Measurements from ENCODE around the gene NPIPA7. TPM values are rescaled to one million over a fixed set of nuclear protein-coding genes. Genes with fewer than 3 reads are reported as not detected.
"Not testable (repeated sequence)": the region's sequence is repeated elsewhere in the genome, so short reads cannot be mapped to it uniquely, and the experiment has no call there.

The NPIPA7 gene
- total RNA-seq, 2 donors from 2014 or later: 9.7 to 10.7 TPM

DNA sequence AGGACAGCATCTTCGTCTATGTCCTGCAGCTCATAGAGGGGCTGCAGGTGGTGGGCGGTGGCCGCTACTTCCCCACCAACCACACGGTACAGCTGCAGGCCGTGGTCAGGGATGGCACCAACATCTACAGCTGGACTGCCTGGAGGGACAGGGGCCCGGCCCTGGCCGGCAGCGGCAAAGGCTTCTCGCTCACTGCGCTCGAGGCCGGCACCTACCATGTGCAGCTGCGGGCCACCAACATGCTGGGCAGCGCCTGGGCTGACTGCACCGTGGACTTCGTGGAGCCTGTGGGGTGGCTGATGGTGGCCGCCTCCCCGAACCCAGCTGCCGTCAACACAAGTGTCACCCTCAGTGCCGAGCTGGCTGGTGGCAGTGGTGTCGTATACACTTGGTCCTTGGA, 13.6 kb upstream of the NPIPA7 start:
- not testable (repeated sequence) for H3K27me3 ChIP-seq (ENCODE audit: control insufficient read depth, insufficient read depth, low read length, poor library complexity, severe bottlenecking); H3K4me3 ChIP-seq (ENCODE audit: low read length); H3K9ac ChIP-seq (ENCODE audit: extremely low read depth, low read length, poor library complexity, severe bottlenecking); H3K27me3 Mint-ChIP-seq (ENCODE audit: insufficient read depth); H3K4me1 ChIP-seq (ENCODE audit: control insufficient read depth, insufficient read depth, low read length); H3K9me3 ChIP-seq (ENCODE audit: control insufficient read depth, low read length); H3K4me1 Mint-ChIP-seq; H3K27ac Mint-ChIP-seq; H3K27ac ChIP-seq (ENCODE audit: low read depth, low read length); H3K36me3 Mint-ChIP-seq (ENCODE audit: low read depth); H3K9me3 Mint-ChIP-seq; DNase-seq; H3K4me3 Mint-ChIP-seq; H3K36me3 ChIP-seq (ENCODE audit: control insufficient read depth, insufficient read depth, low read length)
- WGBS, 2 experiments (ENCODE audit: insufficient coverage in 1 of 2, insufficient read length in 1 of 2): 93% methylated on average over 19 of the region's 21 CpGs; no CpG with 5 or more reads in 1 of the 2 experiments

DNA sequence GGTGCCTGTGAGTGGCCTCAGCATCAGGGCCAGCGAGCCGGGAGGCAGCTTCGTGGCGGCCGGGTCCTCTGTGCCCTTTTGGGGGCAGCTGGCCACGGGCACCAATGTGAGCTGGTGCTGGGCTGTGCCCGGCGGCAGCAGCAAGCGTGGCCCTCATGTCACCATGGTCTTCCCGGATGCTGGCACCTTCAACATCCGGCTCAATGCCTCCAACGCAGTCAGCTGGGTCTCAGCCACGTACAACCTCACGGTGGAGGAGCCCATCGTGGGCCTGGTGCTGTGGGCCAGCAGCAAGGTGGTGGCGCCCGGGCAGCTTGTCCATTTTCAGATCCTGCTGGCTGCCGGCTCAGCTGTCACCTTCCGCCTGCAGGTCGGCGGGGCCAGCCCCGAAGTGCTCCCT, 13.1 kb upstream of the NPIPA7 start:
- H3K4me3 Mint-ChIP-seq; H3K27me3 Mint-ChIP-seq (ENCODE audit: insufficient read depth); H3K4me1 Mint-ChIP-seq; H3K4me3 ChIP-seq (ENCODE audit: low read length); DNase-seq; H3K36me3 Mint-ChIP-seq (ENCODE audit: low read depth); H3K27ac ChIP-seq (ENCODE audit: low read depth, low read length); H3K9ac ChIP-seq (ENCODE audit: extremely low read depth, low read length, poor library complexity, severe bottlenecking); H3K9me3 Mint-ChIP-seq; H3K9me3 ChIP-seq (ENCODE audit: control insufficient read depth, low read length); H3K27me3 ChIP-seq (ENCODE audit: control insufficient read depth, insufficient read depth, low read length, poor library complexity, severe bottlenecking); H3K27ac Mint-ChIP-seq; H3K36me3 ChIP-seq (ENCODE audit: control insufficient read depth, insufficient read depth, low read length); H3K4me1 ChIP-seq (ENCODE audit: control insufficient read depth, insufficient read depth, low read length): not testable (repeated sequence)
- 100% methylated on average over 1 of the region's 22 CpGs; no CpG with 5 or more reads in 1 of the 2 experiments for WGBS, 2 experiments (ENCODE audit: insufficient coverage in 1 of 2, insufficient read length in 1 of 2)

DNA sequence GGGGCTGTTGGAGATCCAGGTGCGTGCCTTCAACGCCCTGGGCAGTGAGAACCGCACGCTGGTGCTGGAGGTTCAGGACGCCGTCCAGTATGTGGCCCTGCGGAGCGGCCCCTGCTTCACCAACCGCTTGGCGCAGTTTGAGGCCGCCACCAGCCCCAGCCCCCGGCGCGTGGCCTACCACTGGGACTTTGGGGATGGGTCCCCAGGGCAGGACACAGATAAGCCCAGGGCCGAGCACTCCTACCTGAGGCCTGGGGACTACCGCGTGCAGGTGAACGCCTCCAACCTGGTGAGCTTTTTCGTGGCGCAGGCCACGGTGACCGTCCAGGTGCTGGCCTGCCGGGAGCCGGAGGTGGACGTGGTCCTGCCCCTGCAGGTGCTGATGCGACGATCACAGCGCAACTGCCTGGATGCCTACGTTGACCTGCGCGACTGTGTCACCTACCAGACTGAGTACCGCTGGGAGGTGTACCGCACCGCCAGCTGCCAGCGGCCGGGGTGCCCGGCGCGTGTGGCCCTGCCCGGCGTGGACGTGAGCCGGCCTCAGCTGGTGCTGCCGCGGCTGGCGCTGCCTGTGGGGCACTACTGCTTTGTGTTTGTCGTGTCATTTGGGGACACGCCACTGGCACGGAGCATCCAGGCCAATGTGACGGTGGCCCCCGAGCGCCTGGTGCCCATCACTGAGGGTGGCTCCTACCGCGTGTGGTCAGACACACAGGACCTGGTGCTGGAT, 12.2 kb upstream of the NPIPA7 start:
- DNase-seq; H3K36me3 Mint-ChIP-seq (ENCODE audit: low read depth); H3K27ac Mint-ChIP-seq; H3K36me3 ChIP-seq (ENCODE audit: control insufficient read depth, insufficient read depth, low read length); H3K27ac ChIP-seq (ENCODE audit: low read depth, low read length); H3K9me3 ChIP-seq (ENCODE audit: control insufficient read depth, low read length); H3K27me3 ChIP-seq (ENCODE audit: control insufficient read depth, insufficient read depth, low read length, poor library complexity, severe bottlenecking); H3K4me1 Mint-ChIP-seq; H3K27me3 Mint-ChIP-seq (ENCODE audit: insufficient read depth); H3K9ac ChIP-seq (ENCODE audit: extremely low read depth, low read length, poor library complexity, severe bottlenecking); H3K4me3 Mint-ChIP-seq; H3K4me1 ChIP-seq (ENCODE audit: control insufficient read depth, insufficient read depth, low read length); H3K9me3 Mint-ChIP-seq; H3K4me3 ChIP-seq (ENCODE audit: low read length): not testable (repeated sequence)
- 97% methylated on average over 10 to 15 of the region's 54 CpGs for WGBS, 2 experiments (ENCODE audit: insufficient coverage in 1 of 2, insufficient read length in 1 of 2)

DNA sequence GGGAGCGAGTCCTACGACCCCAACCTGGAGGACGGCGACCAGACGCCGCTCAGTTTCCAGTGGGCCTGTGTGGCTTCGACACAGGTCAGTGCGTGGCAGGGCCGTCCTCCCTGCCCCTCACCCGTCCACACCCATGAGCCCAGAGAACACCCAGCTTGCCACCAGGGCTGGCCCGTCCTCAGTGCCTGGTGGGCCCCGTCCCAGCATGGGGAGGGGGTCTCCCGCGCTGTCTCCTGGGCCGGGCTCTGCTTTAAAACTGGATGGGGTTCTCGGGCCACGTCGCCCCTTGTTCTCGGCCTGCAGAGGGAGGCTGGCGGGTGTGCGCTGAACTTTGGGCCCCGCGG, 11.7 kb upstream of the NPIPA7 start:
- H3K27me3 Mint-ChIP-seq (ENCODE audit: insufficient read depth); H3K36me3 ChIP-seq (ENCODE audit: control insufficient read depth, insufficient read depth, low read length); DNase-seq; H3K27me3 ChIP-seq (ENCODE audit: control insufficient read depth, insufficient read depth, low read length, poor library complexity, severe bottlenecking); H3K4me1 Mint-ChIP-seq; H3K9me3 ChIP-seq (ENCODE audit: control insufficient read depth, low read length); H3K9ac ChIP-seq (ENCODE audit: extremely low read depth, low read length, poor library complexity, severe bottlenecking); H3K4me3 ChIP-seq (ENCODE audit: low read length); H3K4me3 Mint-ChIP-seq; H3K27ac Mint-ChIP-seq; H3K36me3 Mint-ChIP-seq (ENCODE audit: low read depth); H3K9me3 Mint-ChIP-seq; H3K27ac ChIP-seq (ENCODE audit: low read depth, low read length); H3K4me1 ChIP-seq (ENCODE audit: control insufficient read depth, insufficient read depth, low read length): not testable (repeated sequence)
- no CpG with 5 or more reads among the region's 23 CpGs for WGBS, 2 experiments (ENCODE audit: insufficient coverage in 1 of 2, insufficient read length in 1 of 2)

DNA sequence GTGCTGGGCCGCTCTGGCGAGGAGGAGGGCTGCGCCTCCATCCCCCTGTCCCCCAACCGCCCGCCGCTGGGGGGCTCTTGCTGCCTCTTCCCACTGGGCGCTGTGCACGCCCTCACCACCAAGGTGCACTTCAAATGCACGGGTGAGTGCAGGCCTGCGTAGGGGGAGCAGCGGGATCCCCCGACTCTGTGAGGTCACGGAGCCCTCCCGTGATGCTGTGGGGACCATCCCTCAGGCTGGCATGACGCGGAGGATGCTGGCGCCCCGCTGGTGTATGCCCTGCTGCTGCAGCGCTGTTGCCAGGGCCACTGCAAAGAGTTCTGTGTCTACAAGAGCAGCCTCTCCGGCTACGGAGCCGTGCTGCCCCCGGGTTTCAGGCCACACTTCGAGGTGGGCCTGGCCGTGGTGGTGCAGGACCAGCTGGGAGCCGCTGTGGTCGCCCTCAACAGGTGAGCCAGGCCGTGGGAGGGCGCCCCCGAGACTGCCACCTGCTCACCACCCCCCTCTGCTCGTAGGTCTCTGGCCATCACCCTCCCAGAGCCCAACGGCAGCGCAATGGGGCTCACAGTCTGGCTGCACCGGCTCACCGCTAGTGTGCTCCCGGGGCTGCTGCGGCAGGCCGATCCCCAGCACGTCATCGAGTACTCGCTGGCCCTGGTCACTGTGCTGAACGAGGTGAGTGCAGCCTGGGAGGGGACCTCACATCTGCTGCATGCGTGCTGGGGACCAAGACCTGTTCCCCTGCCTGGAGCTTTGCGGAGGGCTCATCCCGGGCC, 9.7 kb upstream of the NPIPA7 start:
- H3K27ac Mint-ChIP-seq; H3K9ac ChIP-seq (ENCODE audit: extremely low read depth, low read length, poor library complexity, severe bottlenecking); H3K36me3 ChIP-seq (ENCODE audit: control insufficient read depth, insufficient read depth, low read length); H3K36me3 Mint-ChIP-seq (ENCODE audit: low read depth); H3K27ac ChIP-seq (ENCODE audit: low read depth, low read length); H3K4me1 Mint-ChIP-seq; H3K4me1 ChIP-seq (ENCODE audit: control insufficient read depth, insufficient read depth, low read length); H3K9me3 Mint-ChIP-seq; H3K27me3 Mint-ChIP-seq (ENCODE audit: insufficient read depth); H3K4me3 ChIP-seq (ENCODE audit: low read length); H3K4me3 Mint-ChIP-seq; H3K27me3 ChIP-seq (ENCODE audit: control insufficient read depth, insufficient read depth, low read length, poor library complexity, severe bottlenecking); H3K9me3 ChIP-seq (ENCODE audit: control insufficient read depth, low read length): not testable (repeated sequence)
- DNase-seq: peak; percentile 22
- WGBS, 2 experiments (ENCODE audit: insufficient coverage in 1 of 2, insufficient read length in 1 of 2): 93 to 98% methylated on average over 6 to 20 of the region's 45 CpGs

DNA sequence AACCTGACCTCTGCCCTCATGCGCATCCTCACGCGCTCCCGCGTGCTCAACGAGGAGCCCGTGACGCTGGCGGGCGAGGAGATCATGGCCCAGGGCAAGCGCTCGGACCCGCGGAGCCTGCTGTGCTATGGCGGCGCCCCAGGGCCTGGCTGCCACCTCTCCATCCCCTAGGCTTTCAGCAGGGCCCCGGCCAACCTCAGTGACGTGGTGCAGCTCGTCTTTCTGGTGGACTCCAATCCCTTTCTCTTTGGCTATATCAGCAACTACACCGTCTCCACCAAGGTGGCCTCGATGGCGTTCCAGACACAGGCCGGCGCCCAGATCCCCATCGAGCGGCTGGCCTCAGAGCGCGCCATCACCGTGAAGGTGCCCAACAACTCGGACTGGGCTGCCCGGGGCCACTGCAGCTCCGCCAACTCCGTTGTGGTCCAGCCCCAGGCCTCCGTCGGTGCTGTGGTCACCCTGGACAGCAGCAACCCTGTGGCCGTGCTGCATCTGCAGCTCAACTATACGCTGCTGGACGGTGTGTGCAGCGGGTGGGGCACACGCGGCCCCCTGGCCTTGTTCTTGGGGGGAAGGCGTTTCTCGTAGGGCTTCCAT, 7.7 kb upstream of the NPIPA7 start:
- not testable (repeated sequence) for DNase-seq; H3K4me3 ChIP-seq (ENCODE audit: low read length); H3K4me3 Mint-ChIP-seq; H3K27ac Mint-ChIP-seq; H3K36me3 ChIP-seq (ENCODE audit: control insufficient read depth, insufficient read depth, low read length); H3K27ac ChIP-seq (ENCODE audit: low read depth, low read length); H3K4me1 ChIP-seq (ENCODE audit: control insufficient read depth, insufficient read depth, low read length); H3K27me3 Mint-ChIP-seq (ENCODE audit: insufficient read depth); H3K9me3 ChIP-seq (ENCODE audit: control insufficient read depth, low read length); H3K27me3 ChIP-seq (ENCODE audit: control insufficient read depth, insufficient read depth, low read length, poor library complexity, severe bottlenecking); H3K36me3 Mint-ChIP-seq (ENCODE audit: low read depth); H3K4me1 Mint-ChIP-seq; H3K9ac ChIP-seq (ENCODE audit: extremely low read depth, low read length, poor library complexity, severe bottlenecking); H3K9me3 Mint-ChIP-seq
- WGBS, 2 experiments (ENCODE audit: insufficient coverage in 1 of 2, insufficient read length in 1 of 2): 86% methylated on average over 8 of the region's 43 CpGs; no CpG with 5 or more reads in 1 of the 2 experiments

DNA sequence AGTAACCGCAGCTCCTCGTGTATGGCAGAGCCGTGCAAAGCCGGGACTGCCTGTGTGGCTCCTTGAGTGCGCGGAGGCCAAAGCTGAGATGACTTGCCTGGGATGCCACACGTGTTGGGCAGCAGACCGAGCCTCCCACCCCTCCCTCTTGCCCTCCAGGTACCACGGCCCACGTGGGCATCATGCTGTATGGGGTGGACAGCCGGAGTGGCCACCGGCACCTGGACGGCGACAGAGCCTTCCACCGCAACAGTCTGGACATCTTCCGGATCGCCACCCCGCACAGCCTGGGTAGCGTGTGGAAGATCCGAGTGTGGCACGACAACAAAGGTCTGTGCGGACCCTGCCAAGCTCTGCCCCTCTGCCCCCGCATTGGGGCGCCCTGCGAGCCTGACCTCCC, 4.7 kb upstream of the NPIPA7 start:
- H3K36me3 Mint-ChIP-seq (ENCODE audit: low read depth); H3K4me1 ChIP-seq (ENCODE audit: control insufficient read depth, insufficient read depth, low read length); H3K36me3 ChIP-seq (ENCODE audit: control insufficient read depth, insufficient read depth, low read length); H3K27me3 Mint-ChIP-seq (ENCODE audit: insufficient read depth); H3K9me3 ChIP-seq (ENCODE audit: control insufficient read depth, low read length); H3K27ac ChIP-seq (ENCODE audit: low read depth, low read length); DNase-seq; H3K4me3 ChIP-seq (ENCODE audit: low read length); H3K4me3 Mint-ChIP-seq; H3K27ac Mint-ChIP-seq; H3K9me3 Mint-ChIP-seq; H3K27me3 ChIP-seq (ENCODE audit: control insufficient read depth, insufficient read depth, low read length, poor library complexity, severe bottlenecking); H3K9ac ChIP-seq (ENCODE audit: extremely low read depth, low read length, poor library complexity, severe bottlenecking); H3K4me1 Mint-ChIP-seq: not testable (repeated sequence)
- no CpG with 5 or more reads among the region's 25 CpGs for WGBS, 2 experiments (ENCODE audit: insufficient coverage in 1 of 2, insufficient read length in 1 of 2)
